Tibial nerve (tissue), 4 donors: Measurements from ENCODE around the gene ERN1. TPM values are rescaled to one million over a fixed set of nuclear protein-coding genes. Genes with fewer than 3 reads are reported as not detected.

Experiments
- DNase-seq, 2 donors: peaks; one replicate each; pipeline ENCODE4 v3.0.0-alpha.2; 2019; ENCODE audit warnings: low spot score in 2 of 2
- H3K27ac ChIP-seq, 4 donors: fragments of 200-600 bp; sonication (generic) in 3 of 4; one replicate each; pipeline ENCODE4 v1.5.1; 2017 to 2019; ENCODE audit warnings: mild to moderate bottlenecking in 1 of 4
- H3K27me3 ChIP-seq, 2 donors: fragments of 200-600 bp; sonication (generic) in 1 of 2; one replicate each; pipeline versions ENCODE4 v1.5.1 to v1.6.0; 2017 to 2019
- H3K36me3 ChIP-seq, 3 donors: fragments of 200-600 bp; sonication (generic); one replicate each; pipeline ENCODE4 v1.5.1; 2018 to 2019
- H3K4me1 ChIP-seq, 4 donors: fragments of 200-600 bp; sonication (generic) in 3 of 4; one replicate each; pipeline ENCODE4 v1.5.1; 2017 to 2019
- H3K4me3 ChIP-seq, 4 donors: fragments of 200-600 bp; sonication (generic) in 3 of 4; one replicate each; pipeline ENCODE4 v1.5.1; 2017 to 2019; ENCODE audit warnings: mild to moderate bottlenecking in 1 of 4, moderate library complexity in 1 of 4
- H3K9me3 ChIP-seq, 4 donors: fragments of 200-600 bp; sonication (generic) in 3 of 4; one replicate each; pipeline ENCODE4 v1.5.1; 2017 to 2019
- EP300 ChIP-seq, 2 donors: sonication (generic); formaldehyde crosslinking; IDR thresholded peaks; one replicate each; pipeline ENCODE4 v1.6.1; 2017; ENCODE audit warnings: antibody characterized with exemption in 2 of 2, mild to moderate bottlenecking in 1 of 2
- POLR2A ChIP-seq, 2 donors: fragments of 450-650 bp; IDR thresholded peaks; one replicate each; pipeline ENCODE4 v1.6.1; 2017; ENCODE audit warnings: antibody characterized with exemption in 2 of 2, mild to moderate bottlenecking in 2 of 2, moderate library complexity in 2 of 2
- WGBS, 2 donors: methylation state at CpG; one replicate each; pipeline ENCODE4 v1.1.5; 2018; 5-methylcytosine and 5-hydroxymethylcytosine counted together
- total RNA-seq, 4 donors: library from RNA; depleted of rRNA; stranded (reverse); fragments of >200 nt; gene quantifications; one replicate each; pipeline ENCODE4 v1.1.0, GENCODE V29; 2016
- TF ChIP-seq, protein P1 (sequence below), 5 experiments: fragments of 200-600 bp in 3 of 5; fragments of 450-650 bp in 2 of 5; sonication (generic) in 3 of 5; IDR thresholded peaks; one replicate each; pipeline ENCODE4 v1.5.1; 2016 to 2019; ENCODE audit warnings: antibody characterized with exemption in 5 of 5, mild to moderate bottlenecking in 3 of 5, moderate library complexity in 2 of 5

ERN1 gene
- total RNA-seq, 4 donors from 2014 or later = 8.7 to 17.7 (median 13.5) TPM

DNA sequence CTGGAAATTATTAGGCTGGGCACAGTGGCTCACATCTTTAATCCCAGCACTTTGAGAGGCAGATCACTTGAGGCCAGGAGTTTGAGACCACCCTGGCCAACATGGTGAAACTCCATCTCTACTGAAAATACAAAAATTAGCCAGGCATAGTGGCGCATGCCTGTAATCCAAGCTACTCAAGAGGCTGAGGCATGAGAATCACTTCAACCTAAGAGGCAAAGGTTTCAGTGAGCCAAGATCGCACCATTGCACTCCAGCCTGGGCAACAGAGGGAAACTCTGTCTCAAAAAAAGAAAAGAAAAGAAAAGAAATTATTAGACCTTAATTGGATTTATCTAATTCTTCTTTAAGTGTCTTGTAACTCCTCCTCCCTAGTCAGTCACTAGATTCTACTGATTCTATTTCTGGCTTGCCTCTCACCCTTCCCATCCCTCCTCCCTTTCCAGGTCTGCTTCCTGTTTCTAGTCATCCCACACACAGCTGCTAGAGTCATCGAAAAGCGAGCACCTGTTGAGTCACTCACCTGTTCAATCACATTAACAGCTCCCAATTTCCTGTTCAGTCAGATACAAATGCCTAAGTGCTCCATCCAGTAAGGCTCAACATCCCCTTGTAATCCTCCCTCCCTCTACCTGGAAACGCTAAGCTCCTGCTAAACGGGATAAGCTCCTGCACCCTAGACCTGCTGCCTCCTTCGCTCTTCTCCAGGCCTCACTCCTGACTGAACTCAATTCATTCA is 34.6 kb downstream of the ERN1 start:
- Histone ChIP-seq H3K27ac (no peak overlapping the region), H3K9me3 (no peaks in the 10 kb centered on the region), H3K4me1 (no peaks in the 10 kb centered on the region), H3K4me3 (no peak overlapping the region), H3K27me3 (no peaks in the 10 kb centered on the region), H3K36me3 (peaks cover 0 to 40% (median 0%) of the 10 kb centered on the region in 3 donors)
- no peak for DNase-seq
- 87 to 89% methylated on average over 7 of the region's 7 CpGs for WGBS, 2 donors
- TF ChIP-seq EP300 (IDR thresholded peaks at IDR 0.05) = no peak
- TF ChIP-seq, protein P1, sequence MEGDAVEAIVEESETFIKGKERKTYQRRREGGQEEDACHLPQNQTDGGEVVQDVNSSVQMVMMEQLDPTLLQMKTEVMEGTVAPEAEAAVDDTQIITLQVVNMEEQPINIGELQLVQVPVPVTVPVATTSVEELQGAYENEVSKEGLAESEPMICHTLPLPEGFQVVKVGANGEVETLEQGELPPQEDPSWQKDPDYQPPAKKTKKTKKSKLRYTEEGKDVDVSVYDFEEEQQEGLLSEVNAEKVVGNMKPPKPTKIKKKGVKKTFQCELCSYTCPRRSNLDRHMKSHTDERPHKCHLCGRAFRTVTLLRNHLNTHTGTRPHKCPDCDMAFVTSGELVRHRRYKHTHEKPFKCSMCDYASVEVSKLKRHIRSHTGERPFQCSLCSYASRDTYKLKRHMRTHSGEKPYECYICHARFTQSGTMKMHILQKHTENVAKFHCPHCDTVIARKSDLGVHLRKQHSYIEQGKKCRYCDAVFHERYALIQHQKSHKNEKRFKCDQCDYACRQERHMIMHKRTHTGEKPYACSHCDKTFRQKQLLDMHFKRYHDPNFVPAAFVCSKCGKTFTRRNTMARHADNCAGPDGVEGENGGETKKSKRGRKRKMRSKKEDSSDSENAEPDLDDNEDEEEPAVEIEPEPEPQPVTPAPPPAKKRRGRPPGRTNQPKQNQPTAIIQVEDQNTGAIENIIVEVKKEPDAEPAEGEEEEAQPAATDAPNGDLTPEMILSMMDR (IDR thresholded peaks at IDR 0.05) = no peak
- no peak for TF ChIP-seq POLR2A (IDR thresholded peaks at IDR 0.05)

DNA sequence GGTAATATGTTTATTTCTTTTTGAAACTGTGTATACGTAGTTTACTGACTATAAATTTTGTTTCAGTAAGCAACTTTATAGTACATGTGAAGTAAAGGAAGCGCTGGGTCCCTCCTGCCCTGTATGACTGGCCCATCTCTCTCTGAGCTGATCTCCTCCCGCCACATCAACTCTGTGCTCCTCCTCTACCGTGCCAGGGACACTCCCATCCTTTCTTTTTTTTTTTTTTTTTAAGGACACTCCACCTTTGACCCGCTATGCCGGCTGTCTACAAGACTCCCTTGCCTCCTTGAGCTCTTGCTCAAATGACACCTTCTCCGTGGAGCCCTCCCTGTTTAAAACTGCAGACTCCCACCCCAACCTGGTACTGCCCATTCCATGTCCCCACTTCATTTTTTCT is 35.5 kb downstream of the ERN1 start:
- no peak for DNase-seq
- TF ChIP-seq POLR2A (IDR thresholded peaks at IDR 0.05) = no peak
- TF ChIP-seq, protein P1 (IDR thresholded peaks at IDR 0.05) = no peak
- Histone ChIP-seq H3K9me3 (no peaks in the 10 kb centered on the region), H3K27ac (no peak overlapping the region), H3K4me3 (no peak overlapping the region), H3K4me1 (no peaks in the 10 kb centered on the region), H3K27me3 (no peaks in the 10 kb centered on the region), H3K36me3 (peaks cover 0 to 40% (median 0%) of the 10 kb centered on the region in 3 donors)
- WGBS, 2 donors = 91% methylated on average over 7 of the region's 7 CpGs

DNA sequence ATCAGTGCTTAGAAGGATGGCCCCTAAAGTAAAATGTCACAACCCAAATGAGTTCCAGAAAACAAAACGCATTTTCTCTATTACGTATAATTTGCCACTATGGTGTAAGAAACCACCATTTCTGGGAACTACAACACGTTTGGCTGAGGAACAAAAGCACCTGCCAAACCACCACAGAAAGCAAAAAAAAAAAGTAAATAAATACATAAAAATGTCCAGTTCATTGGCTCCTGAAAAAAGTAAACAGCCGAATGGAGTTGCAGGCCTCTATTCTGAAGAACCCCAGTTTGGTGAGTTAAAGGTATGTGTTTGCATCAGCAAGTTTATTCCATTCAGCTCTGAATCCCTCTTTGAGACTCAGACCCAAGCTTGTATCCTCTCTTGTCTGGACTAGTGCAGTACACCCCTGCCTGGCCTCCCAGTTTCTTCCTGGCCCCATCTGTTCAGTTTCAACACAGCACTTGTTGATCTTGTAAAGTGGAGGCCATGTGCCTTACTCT is 36.9 kb downstream of the ERN1 start:
- WGBS, 2 donors = 78 to 84% methylated on average over 4 of the region's 4 CpGs

DNA sequence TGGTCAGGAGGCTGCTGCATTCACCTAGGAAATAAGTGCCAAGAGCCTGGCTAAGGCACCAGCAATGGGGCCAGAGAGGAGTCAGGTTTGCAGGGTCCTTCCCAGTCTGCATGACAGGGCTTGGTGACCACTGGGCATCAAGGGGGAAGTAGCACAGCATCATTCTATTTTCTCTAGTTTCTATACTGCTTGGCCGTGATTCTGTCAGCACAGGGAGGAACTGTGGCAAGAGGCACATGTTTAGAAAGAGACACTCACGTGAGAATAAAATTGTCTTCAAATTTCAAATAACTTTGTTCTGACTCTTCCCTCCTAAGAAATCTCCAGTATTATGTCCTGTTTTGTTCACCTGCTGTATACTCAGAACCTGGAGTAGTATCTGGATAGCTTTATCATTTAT is 37.8 kb downstream of the ERN1 start:
- Histone ChIP-seq H3K27me3 (no peaks in the 10 kb centered on the region), H3K4me3 (no peak overlapping the region), H3K9me3 (no peaks in the 10 kb centered on the region), H3K4me1 (no peaks in the 10 kb centered on the region), H3K36me3 (peaks cover 0 to 35% (median 0%) of the 10 kb centered on the region in 3 donors), H3K27ac (no peak overlapping the region)
- no peak for DNase-seq
- 84 to 87% methylated on average over 2 of the region's 2 CpGs for WGBS, 2 donors
- TF ChIP-seq POLR2A (IDR thresholded peaks at IDR 0.05) (no peak), EP300 (IDR thresholded peaks at IDR 0.05) (no peak)
- TF ChIP-seq, protein P1 (IDR thresholded peaks at IDR 0.05) = no peak

More for the DNA sequence above, 36.9 kb downstream of the ERN1 start:
- no peak for DNase-seq
- H3K9me3 ChIP-seq = no peaks in the 10 kb centered on the region
- TF ChIP-seq POLR2A (IDR thresholded peaks at IDR 0.05) = no peak
- TF ChIP-seq EP300 (IDR thresholded peaks at IDR 0.05) = no peak
- TF ChIP-seq, protein P1 (IDR thresholded peaks at IDR 0.05) = no peak
- no peaks in the 10 kb centered on the region for H3K4me1 ChIP-seq
- no peak overlapping the region for H3K4me3 ChIP-seq
- no peaks in the 10 kb centered on the region for H3K27me3 ChIP-seq
- peaks cover 0 to 40% (median 0%) of the 10 kb centered on the region in 3 donors for H3K36me3 ChIP-seq
- no peak overlapping the region for H3K27ac ChIP-seq

DNA sequence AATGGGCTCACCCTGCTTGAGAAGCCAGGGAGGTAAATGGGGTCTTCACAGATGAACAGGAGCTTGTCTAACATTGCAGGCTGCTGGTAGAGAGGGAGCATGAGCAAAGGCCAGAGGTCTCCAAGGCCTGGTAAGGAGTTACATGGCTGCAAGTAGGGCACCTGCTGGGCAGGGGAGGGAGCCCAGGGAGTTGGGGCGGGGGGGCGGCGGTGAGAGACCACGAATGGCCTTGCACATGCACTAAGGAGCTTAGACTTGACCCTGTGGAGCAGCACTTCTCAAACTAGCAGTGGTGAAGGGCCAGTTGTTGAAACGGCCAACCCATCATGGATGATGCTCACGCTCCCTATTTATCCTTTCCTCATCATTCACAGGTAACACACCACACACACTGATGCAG is 38.4 kb downstream of the ERN1 start:
- WGBS, 2 donors = 95 to 100% methylated on average over 4 to 6 of the region's 6 CpGs
- no peak overlapping the region for H3K27ac ChIP-seq
- H3K36me3 ChIP-seq = peaks cover 0 to 29% (median 0%) of the 10 kb centered on the region in 3 donors
- no peaks in the 10 kb centered on the region for H3K27me3 ChIP-seq
- no peaks in the 10 kb centered on the region for H3K9me3 ChIP-seq
- H3K4me3 ChIP-seq = no peak overlapping the region
- H3K4me1 ChIP-seq = no peaks in the 10 kb centered on the region
- no peak for DNase-seq
- TF ChIP-seq, protein P1 (IDR thresholded peaks at IDR 0.05) = no peak
- no peak for TF ChIP-seq EP300 (IDR thresholded peaks at IDR 0.05)
- no peak for TF ChIP-seq POLR2A (IDR thresholded peaks at IDR 0.05)
